ENCODE results near the gene PDIA2. TPM values are rescaled to one million over a fixed set of nuclear protein-coding genes. Genes with fewer than 3 reads are reported as not detected.
A peak's percentile ranks its signal among the peaks of the same experiment; 100 is the strongest.
"Not testable (repeated sequence)": the region's sequence is repeated elsewhere in the genome, so short reads cannot be mapped to it uniquely, and the experiment has no call there.

The PDIA2 gene
- total RNA-seq, 1 experiment from 2014 or later = 1.1 TPM

- no peaks in the 10 kb centered on the region; the same call in 1 of the 2 replicates for H3K4me1 ChIP-seq (ENCODE audit: control insufficient read depth, insufficient read depth, low read length)
- no peaks in the 10 kb centered on the region for H3K36me3 ChIP-seq (ENCODE audit: control insufficient read depth, insufficient read depth, low read length)
- ChIA-PET CTCF (no interaction called here), POLR2A (no interaction called here)
- intact Hi-C loops (cut with micrococcal nuclease; ENCODE audit: unreplicated experiment) (no loop called here), in situ Hi-C loops (cut with HindIII; ENCODE audit: low pct_unique_long_range_greater_than_20kb, low sequenced_read_pairs) (no loop called here)
- no peak overlapping the region for H3K27ac ChIP-seq (ENCODE audit: low read length)
- BruUV-seq (replicated peaks) = no TSS peak
- H3K4me3 ChIP-seq (ENCODE audit: low read depth in 2 of 2, low read length in 2 of 2) = no peak overlapping the region
- no peak for ATAC-seq
- H3K9me3 ChIP-seq (ENCODE audit: control insufficient read depth, insufficient read depth, low read depth, low read length) = no peaks in the 10 kb centered on the region
- DNase-seq (ENCODE audit: low read depth, low spot score) = no peak
- H3K27me3 ChIP-seq (ENCODE audit: control insufficient read depth, insufficient read depth, low read length) = no peaks in the 10 kb centered on the region
- TF ChIP-seq REST (IDR thresholded peaks at IDR 0.05; ENCODE audit: insufficient read depth in 1 of 2, low read depth in 2 of 2, low read length in 1 of 2) = no peak
- peak; percentile 12; the same call in 1 of the 2 replicates for TF ChIP-seq POLR2AphosphoS5 (IDR thresholded peaks at IDR 0.05; ENCODE audit: low read depth, low read length)
These were observed 16.5 kb upstream of the PDIA2 start for GRCh38 chr16:266258-267164.

- ATAC-seq; DNase-seq (ENCODE audit: low read depth, low spot score); H3K36me3 ChIP-seq (ENCODE audit: control insufficient read depth, insufficient read depth, low read length); BruUV-seq (replicated peaks); H3K4me3 ChIP-seq (ENCODE audit: low read depth in 2 of 2, low read length in 2 of 2); H3K9me3 ChIP-seq (ENCODE audit: control insufficient read depth, insufficient read depth, low read depth, low read length); H3K27me3 ChIP-seq (ENCODE audit: control insufficient read depth, insufficient read depth, low read length); H3K27ac ChIP-seq (ENCODE audit: low read length); POLR2A ChIA-PET; CTCF ChIA-PET; H3K4me1 ChIP-seq (ENCODE audit: control insufficient read depth, insufficient read depth, low read length); intact Hi-C loops (cut with micrococcal nuclease; ENCODE audit: unreplicated experiment); in situ Hi-C loops (cut with HindIII; ENCODE audit: low pct_unique_long_range_greater_than_20kb, low sequenced_read_pairs): not testable (repeated sequence)
These were observed 15.4 kb upstream of the PDIA2 start for GRCh38 chr16:267562-267961.

GRCh38 chr16:268141-269053 lies 14.6 kb upstream of the PDIA2 start:
- no peak for ATAC-seq
- H3K27ac ChIP-seq (ENCODE audit: low read length) = no peak overlapping the region
- BruUV-seq (replicated peaks) = no TSS peak
- H3K4me1 ChIP-seq (ENCODE audit: control insufficient read depth, insufficient read depth, low read length) = no peaks in the 10 kb centered on the region; the same call in 1 of the 2 replicates
- H3K36me3 ChIP-seq (ENCODE audit: control insufficient read depth, insufficient read depth, low read length) = no peaks in the 10 kb centered on the region
- no peak for DNase-seq (ENCODE audit: low read depth, low spot score)
- H3K4me3 ChIP-seq (ENCODE audit: low read depth in 2 of 2, low read length in 2 of 2) = no peak overlapping the region
- ChIA-PET CTCF (interaction anchor here (1.0 kb wide), 1 partner anchor 94 kb away, joined by 4 read pairs; no protein-coding TSS in a partner anchor), POLR2A (no interaction called here)
- intact Hi-C loops (cut with micrococcal nuclease; ENCODE audit: unreplicated experiment) = no loop called here
- no peak for TF ChIP-seq SIN3A (IDR thresholded peaks at IDR 0.05; ENCODE audit: borderline replicate concordance, insufficient read depth, low read depth, low read length)
- no peak for TF ChIP-seq REST (IDR thresholded peaks at IDR 0.05; ENCODE audit: insufficient read depth in 1 of 2, low read depth in 2 of 2, low read length in 1 of 2)
- TF ChIP-seq TCF7L2 (IDR thresholded peaks at IDR 0.05; ENCODE audit: low read depth, low read length) = no peak
- no peak for TF ChIP-seq POLR2AphosphoS5 (IDR thresholded peaks at IDR 0.05; ENCODE audit: low read depth, low read length)
- TF ChIP-seq CTCF (IDR thresholded peaks at IDR 0.05) = no peak
- no peaks in the 10 kb centered on the region for H3K27me3 ChIP-seq (ENCODE audit: control insufficient read depth, insufficient read depth, low read length)
- no peaks in the 10 kb centered on the region for H3K9me3 ChIP-seq (ENCODE audit: control insufficient read depth, insufficient read depth, low read depth, low read length)
- in situ Hi-C loops (cut with HindIII; ENCODE audit: low pct_unique_long_range_greater_than_20kb, low sequenced_read_pairs) = no loop called here
